GM19328 (cell line): ENCODE results near the gene DSCAML1.

Experiments used
- ATAC-seq: cut with Tn5 transposase; IDR thresholded peaks from one replicate; pipeline ENCODE4 v1.9.1; 2021; ENCODE audit warnings: mild to moderate bottlenecking, moderate library complexity; ENCODE audit not compliant: unreplicated experiment

The DSCAML1 gene

GRCh38 chr11:117562136-117562535 lies 234.9 kb downstream of the DSCAML1 start:
- no peak for ATAC-seq

DNA sequence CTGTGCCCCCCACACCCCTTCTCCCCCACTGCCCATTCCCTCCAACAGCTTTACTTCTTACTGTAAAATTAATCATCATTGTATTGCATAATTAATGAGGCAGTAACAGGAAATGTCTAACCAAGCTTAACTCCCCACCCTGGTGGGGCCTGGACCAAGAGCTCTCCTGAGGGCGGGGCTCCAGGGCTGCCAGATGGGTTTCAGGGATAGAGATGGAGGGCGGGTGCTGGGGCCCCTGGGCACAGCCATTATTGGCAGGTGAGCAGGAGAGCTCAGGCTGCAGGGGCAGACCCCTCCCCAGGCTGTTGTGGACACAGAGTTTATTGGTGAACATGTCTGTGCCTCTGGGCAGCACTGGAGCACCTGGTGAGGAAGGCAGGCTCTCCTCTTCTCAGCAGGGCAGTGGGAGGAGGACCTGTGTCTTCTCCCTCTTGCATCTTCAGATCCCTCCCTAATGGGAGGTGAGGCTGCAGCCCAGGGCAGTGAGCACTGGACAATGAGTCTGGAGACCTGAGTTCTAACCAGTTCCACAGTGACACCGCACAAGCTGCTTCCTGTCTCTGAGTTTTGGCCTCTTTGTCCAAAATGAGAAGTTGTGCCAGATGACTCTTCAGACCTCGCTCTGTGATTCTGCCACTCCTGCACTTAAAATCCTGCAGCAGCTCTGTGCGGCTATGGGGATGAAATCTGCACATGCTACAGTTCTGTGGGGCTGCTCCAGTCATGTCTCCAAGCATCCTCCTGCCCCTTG lies 236.1 kb downstream of the DSCAML1 start:
- ATAC-seq: no peak

DNA sequence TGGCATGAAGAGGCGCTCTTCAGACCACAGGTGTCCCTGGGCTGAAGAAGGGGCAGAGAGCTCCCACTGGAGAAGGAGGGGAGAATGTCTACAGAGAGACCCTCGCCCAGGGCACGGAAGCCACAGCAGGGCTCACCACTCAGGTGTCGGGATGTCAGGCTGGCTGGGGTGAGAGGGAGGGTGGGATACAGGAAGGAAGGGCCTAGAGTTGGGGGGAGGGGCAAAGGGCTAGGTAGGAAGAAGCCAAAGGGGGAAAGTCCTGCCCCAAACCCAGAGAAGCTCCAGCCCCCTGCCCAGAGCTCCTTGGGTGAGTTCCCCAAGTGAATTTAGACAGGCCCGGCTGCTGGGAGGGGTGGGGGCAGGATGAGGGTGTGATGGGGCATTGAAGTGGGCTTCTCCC lies 237.3 kb downstream of the DSCAML1 start:
- no peak for ATAC-seq

- ATAC-seq: no peak
These were observed 239.7 kb downstream of the DSCAML1 start for GRCh38 chr11:117557361-117557760.

DNA sequence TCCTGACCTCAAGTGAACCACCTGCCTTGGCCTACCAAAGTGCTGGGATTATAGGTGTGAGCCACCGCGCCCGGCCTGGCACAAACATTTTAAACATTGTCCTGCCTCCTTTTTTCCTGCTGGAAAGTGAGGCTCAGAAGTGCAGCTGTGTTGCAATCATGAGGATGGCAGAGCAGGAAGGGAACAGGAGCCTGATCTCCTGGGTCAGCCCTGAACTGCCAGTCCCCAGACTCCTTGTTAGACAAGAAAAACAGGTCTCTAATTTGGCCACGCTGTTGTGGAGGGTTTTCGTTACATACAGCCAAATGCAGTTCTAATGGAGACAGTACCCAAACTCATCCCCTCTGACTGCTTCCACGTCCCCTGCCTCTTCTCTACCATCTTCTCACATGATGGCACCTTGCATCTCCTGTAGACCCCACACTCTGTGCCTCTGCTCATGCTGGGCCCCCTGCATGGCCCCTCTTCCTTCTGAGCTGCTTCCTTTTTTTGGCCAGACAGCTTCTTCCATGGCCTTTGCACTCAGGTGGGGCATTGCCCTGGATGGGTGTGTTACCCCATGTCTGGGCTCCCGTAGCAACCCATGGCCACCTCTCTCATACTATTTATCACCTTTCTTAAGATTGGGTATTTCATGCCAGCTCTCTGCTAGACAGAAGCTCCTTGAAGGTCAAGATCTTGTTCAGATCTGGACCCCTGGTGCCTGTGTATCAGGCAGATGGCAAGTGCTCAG lies 242.2 kb downstream of the DSCAML1 start:
- no peak for ATAC-seq

DNA sequence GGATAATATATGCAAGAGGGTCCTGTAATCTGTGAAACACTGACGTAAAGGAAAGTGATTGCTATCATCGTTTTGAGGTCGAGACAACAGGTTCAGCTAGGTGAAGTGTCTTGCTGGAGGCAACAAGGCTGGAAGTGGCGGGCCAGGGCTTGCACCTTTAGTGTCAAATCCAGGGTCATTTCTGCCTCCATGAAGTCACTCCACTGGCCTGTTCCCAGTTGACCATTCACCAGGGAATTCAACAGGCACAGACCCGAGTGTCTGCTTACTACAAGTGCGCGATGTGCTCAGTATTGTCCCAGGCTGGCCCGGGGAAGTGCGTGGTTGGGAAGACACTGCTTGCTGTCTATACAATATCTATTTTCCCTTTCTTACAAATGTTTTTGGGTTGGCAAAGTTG lies 244.4 kb downstream of the DSCAML1 start:
- no peak for ATAC-seq

DNA sequence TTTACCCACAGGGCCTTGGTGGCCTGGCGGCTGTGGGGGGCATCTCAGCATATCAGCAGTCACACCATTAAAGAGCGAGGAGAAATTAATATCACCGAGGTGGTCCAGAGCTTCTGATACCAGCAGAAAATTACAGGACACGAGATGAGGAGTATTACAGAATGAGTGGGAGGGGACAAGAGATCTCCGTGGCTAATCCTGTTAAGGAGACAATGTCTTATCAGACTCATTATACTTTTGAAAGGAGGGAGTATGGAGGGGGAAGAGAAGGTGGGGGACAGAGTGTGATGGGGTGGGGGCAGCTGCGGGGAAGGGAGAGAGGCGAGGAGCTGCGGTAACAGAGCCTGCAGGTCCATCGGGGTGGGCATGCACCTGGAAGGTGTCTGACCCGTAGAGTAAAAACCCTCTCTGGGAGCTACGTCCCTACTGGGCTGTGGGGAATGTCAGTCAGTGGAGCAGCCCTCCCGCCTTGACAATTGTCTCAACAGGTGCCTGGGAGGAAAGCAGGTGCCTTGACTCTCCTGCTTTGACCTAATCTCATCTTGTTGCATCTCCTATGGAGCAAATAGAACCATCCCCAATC lies 245.2 kb downstream of the DSCAML1 start:
- ATAC-seq: no peak

GRCh38 chr11:117550466-117550865 lies 246.6 kb downstream of the DSCAML1 start:
- no peak for ATAC-seq

GRCh38 chr11:117549417-117549816 lies 247.6 kb downstream of the DSCAML1 start:
- ATAC-seq: no peak

GRCh38 chr11:117548876-117549275 lies 248.1 kb downstream of the DSCAML1 start:
- no peak for ATAC-seq

GRCh38 chr11:117547946-117548345 lies 249.1 kb downstream of the DSCAML1 start:
- no peak for ATAC-seq

GRCh38 chr11:117547195-117547850 lies 249.7 kb downstream of the DSCAML1 start:
- ATAC-seq: no peak

- ATAC-seq: no peak
These were observed 250.4 kb downstream of the DSCAML1 start for GRCh38 chr11:117546431-117547194.

DNA sequence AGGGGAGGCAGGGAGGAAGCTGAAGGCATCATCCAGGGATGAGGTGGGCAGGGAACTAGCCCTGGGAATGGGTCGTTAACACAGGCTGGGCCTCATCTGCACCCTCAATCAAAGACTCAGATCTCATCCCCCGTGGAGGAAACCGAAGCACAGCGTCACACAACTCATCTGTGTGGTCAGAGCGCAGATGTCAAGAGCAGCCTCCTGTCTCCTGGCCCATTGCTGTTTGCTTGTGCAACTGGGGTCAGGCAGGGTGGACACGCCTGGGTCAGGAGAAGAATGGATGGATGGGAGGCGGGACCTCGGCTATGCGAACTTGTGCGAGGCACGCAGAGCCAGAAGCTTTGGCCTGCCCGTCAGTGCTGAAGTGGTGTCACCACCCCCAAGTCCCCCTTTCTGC lies 251.3 kb downstream of the DSCAML1 start:
- no peak for ATAC-seq

GRCh38 chr11:117544130-117544800 lies 252.8 kb downstream of the DSCAML1 start:
- no peak for ATAC-seq

DNA sequence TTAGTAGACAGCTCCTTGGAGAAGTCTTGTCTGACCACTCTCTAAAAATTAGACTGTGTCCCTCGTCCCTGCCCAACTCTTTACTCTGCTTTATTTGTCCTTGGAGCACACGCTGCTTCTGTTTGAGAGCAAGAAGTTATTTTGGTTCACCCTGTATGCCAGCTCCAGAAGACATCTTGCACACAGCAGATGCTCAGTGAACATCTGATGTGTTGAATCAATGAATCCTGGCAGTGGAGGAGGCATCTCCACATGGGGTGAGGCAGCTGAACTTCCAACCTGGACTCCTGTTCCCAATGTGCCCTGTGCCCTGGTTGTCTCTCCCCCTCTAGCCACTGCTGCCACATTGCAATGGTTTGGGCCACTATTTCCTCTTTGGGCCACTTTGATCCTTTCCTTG lies 255.8 kb downstream of the DSCAML1 start:
- ATAC-seq: no peak

DNA sequence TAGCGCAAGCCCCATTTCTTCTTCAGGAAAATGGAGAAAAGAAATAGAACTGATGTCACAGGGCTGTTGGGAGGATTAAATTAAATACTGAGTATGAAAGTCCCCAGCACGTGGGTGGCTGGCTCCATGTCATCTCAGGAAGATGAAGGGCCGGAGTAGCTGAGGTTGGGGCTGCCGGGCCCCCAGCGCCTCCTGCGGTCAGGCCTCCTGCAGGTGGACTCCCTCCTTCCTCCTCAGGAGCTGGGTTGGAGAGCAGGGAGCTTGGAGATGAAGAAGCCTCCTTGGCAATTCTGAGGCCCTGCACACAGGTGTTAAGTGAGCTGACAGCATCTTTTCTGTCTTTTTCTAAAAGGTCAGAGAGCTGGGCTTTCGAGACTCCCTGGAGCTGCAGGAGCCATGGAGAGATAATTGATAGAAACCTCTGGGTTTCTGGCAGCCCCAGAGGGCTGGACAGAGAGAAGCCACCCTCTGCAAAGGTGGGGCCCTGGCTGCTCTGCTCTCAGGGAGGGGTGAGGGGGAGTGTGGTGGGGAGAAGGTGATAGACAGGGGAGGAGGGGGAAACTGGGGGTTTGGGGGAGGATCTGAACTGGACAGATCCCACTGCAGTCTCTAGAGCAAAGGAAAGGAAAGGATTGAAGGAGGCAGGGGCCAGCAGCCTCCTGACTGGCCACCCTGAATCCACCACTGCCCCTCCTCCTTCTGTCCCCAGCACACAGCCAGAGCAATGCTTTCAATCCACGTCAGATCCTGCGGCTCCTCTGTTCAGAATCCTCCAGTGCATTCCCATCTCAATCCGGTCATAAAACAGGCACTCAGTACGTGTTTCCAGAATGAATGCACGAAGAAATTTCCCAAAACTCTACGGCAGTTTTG lies 258.5 kb downstream of the DSCAML1 start:
- ATAC-seq: no peak

DNA sequence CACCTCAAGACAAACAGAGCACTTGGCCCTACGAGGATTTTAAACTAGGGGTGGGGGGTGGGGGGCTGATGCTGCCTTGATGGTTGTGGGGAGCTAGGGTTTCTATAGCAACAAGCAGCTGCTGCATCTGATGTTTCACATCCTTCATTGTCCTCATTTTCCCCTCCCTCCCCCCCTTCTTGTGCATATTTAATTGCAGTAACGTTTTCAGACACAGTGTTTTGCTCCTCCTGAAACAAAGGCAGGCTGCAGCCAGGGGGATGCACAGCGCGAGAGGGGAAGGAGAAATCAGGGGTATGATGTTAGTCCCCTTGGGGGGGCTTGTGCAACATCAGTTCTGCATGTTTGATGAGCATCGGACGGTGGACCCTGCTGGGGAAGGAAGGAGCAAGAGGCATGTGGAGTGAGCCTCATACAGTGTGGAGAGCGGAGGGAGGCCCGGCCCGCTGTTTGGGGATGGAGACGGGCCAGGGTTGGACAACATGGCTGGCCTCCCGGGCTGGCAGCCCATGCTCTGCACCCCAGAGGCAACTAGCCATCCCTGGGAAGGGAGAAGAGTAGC lies 261.1 kb downstream of the DSCAML1 start:
- ATAC-seq: no peak
